ENCODE data around the gene DOHH. TPM values are rescaled to one million over a fixed set of nuclear protein-coding genes. Genes with fewer than 3 reads are reported as not detected.
"Not testable (repeated sequence)": the region's sequence is repeated elsewhere in the genome, so short reads cannot be mapped to it uniquely, and the experiment has no call there.

Gene DOHH
- polyA plus RNA-seq, 1 donor: 10.3 TPM

GRCh38 chr19:3457528-3458228, 42.8 kb downstream of the DOHH start:
- DNase-seq: no peak

GRCh38 chr19:3456925-3457527, 43.4 kb downstream of the DOHH start:
- DNase-seq: no peak

- no peak for DNase-seq
Observed at GRCh38 chr19:3455960-3456601, 44.4 kb downstream of the DOHH start.

- DNase-seq: no peak
Observed at GRCh38 chr19:3455393-3455955, 45.0 kb downstream of the DOHH start.

- DNase-seq: no peak
Observed at GRCh38 chr19:3454656-3455392, 45.6 kb downstream of the DOHH start.

GRCh38 chr19:3453840-3454239, 46.6 kb downstream of the DOHH start:
- DNase-seq: no peak

- not testable (repeated sequence) for DNase-seq
Observed at GRCh38 chr19:3452942-3453214, 47.6 kb downstream of the DOHH start.

- DNase-seq: no peak
Observed at GRCh38 chr19:3452171-3452941, 48.1 kb downstream of the DOHH start.

GRCh38 chr19:3451451-3451866, 49.0 kb downstream of the DOHH start:
- DNase-seq: no peak

GRCh38 chr19:3450796-3451411, 49.6 kb downstream of the DOHH start:
- DNase-seq: no peak

GRCh38 chr19:3448616-3449334, 51.7 kb downstream of the DOHH start:
- DNase-seq: no peak

- DNase-seq: not testable (repeated sequence)
Observed at GRCh38 chr19:3446657-3447056, 53.8 kb downstream of the DOHH start.

- DNase-seq: no peak
Observed at GRCh38 chr19:3444695-3445234, 55.7 kb downstream of the DOHH start.

- peak; percentile 56 for DNase-seq
Observed at GRCh38 chr19:3443840-3444694, 56.4 kb downstream of the DOHH start.

- DNase-seq: no peak
Observed at GRCh38 chr19:3442487-3443071, 57.9 kb downstream of the DOHH start.

- no peak for DNase-seq
Observed at GRCh38 chr19:3441986-3442329, 58.5 kb downstream of the DOHH start.

- DNase-seq: no peak
Observed at GRCh38 chr19:3441089-3441985, 59.1 kb downstream of the DOHH start.

All from hindlimb muscle (tissue), 1 donor.